GM12878 (cell line): ENCODE results near the gene PITPNC1. TPM values are rescaled to one million over a fixed set of nuclear protein-coding genes. Genes with fewer than 3 reads are reported as not detected.

Source experiments
- ATF2 ChIP-seq: IDR thresholded peaks from 2 replicates; pipeline ENCODE4 v1.6.1; 2012; ENCODE audit warnings: low read length, inconsistent platforms
- ATF7 ChIP-seq: fragments of 450-650 bp; IDR thresholded peaks from 2 replicates; pipeline ENCODE4 v1.6.1; 2016; ENCODE audit warnings: low read depth, mild to moderate bottlenecking
- BCL3 ChIP-seq: IDR thresholded peaks from 2 replicates; pipeline ENCODE4 v1.6.1; 2011; ENCODE audit warnings: borderline replicate concordance, low read depth, mild to moderate bottlenecking, moderate library complexity, low read length; ENCODE audit not compliant: insufficient read depth, poor library complexity, severe bottlenecking
- BCLAF1 ChIP-seq: fragments of 450-650 bp; IDR thresholded peaks from 2 replicates; pipeline ENCODE4 v1.6.1; 2017; ENCODE audit warnings: antibody characterized with exemption, mild to moderate bottlenecking, moderate library complexity
- CEBPB ChIP-seq, 2 experiments: fragments of 150-350 bp in 1 of 2; IDR thresholded peaks; 2 replicates each; pipeline ENCODE4 v1.6.1; 2012 to 2014; ENCODE audit warnings: low read depth in 2 of 2, low read length in 2 of 2, borderline replicate concordance in 1 of 2, inconsistent platforms in 1 of 2
- EZH2 ChIP-seq: IDR thresholded peaks from 2 replicates; pipeline ENCODE4 v1.6.1; 2012; ENCODE audit warnings: low read depth, mild to moderate bottlenecking, control low read depth, inconsistent platforms, low read length, borderline replicate concordance; ENCODE audit not compliant: control insufficient read depth
- GATAD2B ChIP-seq: fragments of 450-650 bp; conservative IDR thresholded peaks from 2 replicates; pipeline ENCODE4 v1.6.1; 2017; ENCODE audit warnings: low read depth, mild to moderate bottlenecking, moderate library complexity
- HDAC6 ChIP-seq: fragments of 200-600 bp; sonication (generic); IDR thresholded peaks from one replicate; pipeline ENCODE4 v1.8.0; 2017; ENCODE audit warnings: antibody characterized with exemption; ENCODE audit not compliant: unreplicated experiment
- JUND ChIP-seq: IDR thresholded peaks from 2 replicates; pipeline ENCODE4 v1.6.1; 2012; ENCODE audit warnings: low read depth, mild to moderate bottlenecking, low read length, improper control_type of control experiment, moderate library complexity
- KLF5 ChIP-seq: fragments of 450-650 bp; IDR thresholded peaks from 2 replicates; pipeline ENCODE4 v1.6.1; 2014; ENCODE audit warnings: mild to moderate bottlenecking; ENCODE audit not compliant: partially characterized antibody
- MEF2A ChIP-seq: IDR thresholded peaks from 2 replicates; pipeline ENCODE4 v1.6.1; 2011; ENCODE audit warnings: low read depth, mild to moderate bottlenecking, low read length, moderate library complexity; ENCODE audit not compliant: insufficient read depth
- NR2F1 ChIP-seq: fragments of 450-650 bp; conservative IDR thresholded peaks from 2 replicates; pipeline ENCODE4 v1.6.1; 2017; ENCODE audit warnings: mild to moderate bottlenecking
- SKIL ChIP-seq: fragments of 450-650 bp; IDR thresholded peaks from 2 replicates; pipeline ENCODE4 v1.6.1; 2017; ENCODE audit warnings: mild to moderate bottlenecking, low read depth, inconsistent platforms; ENCODE audit not compliant: poor library complexity, severe bottlenecking
- SMC3 ChIP-seq: IDR thresholded peaks from 2 replicates; pipeline ENCODE4 v1.6.1; 2011; ENCODE audit warnings: low read length, improper control_type of control experiment, borderline replicate concordance
- SREBF2 ChIP-seq: IDR thresholded peaks from 2 replicates; pipeline ENCODE4 v1.6.1; 2012; ENCODE audit warnings: mild to moderate bottlenecking, low read length
- TCF12 ChIP-seq: IDR thresholded peaks from 2 replicates; pipeline ENCODE4 v1.6.1; 2011; ENCODE audit warnings: low read depth, mild to moderate bottlenecking, low read length
- USF2 ChIP-seq: IDR thresholded peaks from 2 replicates; pipeline ENCODE4 v1.6.1; 2011; ENCODE audit warnings: low read depth, low read length, improper control_type of control experiment, borderline replicate concordance
- ZBTB33 ChIP-seq: fragments of 450-650 bp; IDR thresholded peaks from 2 replicates; pipeline ENCODE4 v1.6.1; 2017; ENCODE audit warnings: mild to moderate bottlenecking
- ZNF274 ChIP-seq: IDR thresholded peaks from one replicate; pipeline ENCODE4 v1.8.0; 2011; ENCODE audit not compliant: insufficient read length, insufficient read depth
- polyA plus RNA-seq, 11 experiments: library from polyadenylated mRNA; depleted of rRNA in 4 of 11; unstranded in 6 of 11; stranded (reverse) in 5 of 11; fragments of >200 nt; fragmentation: Nextera tagmentation in 4 of 11; fragmentation: Illumina TruSeq in 1 of 11; extraction: Ambion mirVana in 4 of 11; extraction: Trizol in 1 of 11; gene quantifications; 1 replicate in 1 of 11; 2 replicates in 10 of 11; pipeline versions ENCODE4 v1.2.1 to v1.2.3, GENCODE V29; 2011 to 2016; ENCODE audit warnings: inconsistent platforms in 2 of 11, missing spikeins in 2 of 11, low read depth in 1 of 11
- total RNA-seq, 4 experiments: library from RNA; depleted of rRNA in 3 of 4; stranded (reverse); fragments of >200 nt in 3 of 4; fragmentation: Illumina TruSeq in 1 of 4; extraction: Trizol in 1 of 4; gene quantifications; 2 replicates each; pipeline versions ENCODE4 v1.2.1 to v1.2.3, GENCODE V29; 2013 to 2021

PITPNC1 gene
- total and polyA plus RNA-seq, 10 of the 15 experiments (the other 5 are each of a cell fraction or from before 2014, with no cell fraction given): 12.2 to 62.4 (median 47.3) TPM

- TF ChIP-seq SREBF2: no peak
- TF ChIP-seq USF2: no peak
- TF ChIP-seq MEF2A: no peak
- no peak for TF ChIP-seq EZH2
- no peak for TF ChIP-seq KLF5
- no peak for TF ChIP-seq CEBPB (IDR thresholded peaks at IDR 0.05; ENCODE audit: borderline replicate concordance in 1 of 2, low read depth in 2 of 2, low read length in 2 of 2)
- peak; percentile 91 for TF ChIP-seq TCF12
- no peak; the same call in 1 of the 2 replicates for TF ChIP-seq ATF7
- no peak for TF ChIP-seq JUND
- TF ChIP-seq ZBTB33: 0 out of 2 replicates have a peak, but pooled peaks have one; percentile 17
- no peak for TF ChIP-seq BCL3
- TF ChIP-seq ATF2: no peak; the same call in 1 of the 2 replicates
- no peak; the same call in 1 of the 2 replicates for TF ChIP-seq NR2F1
- TF ChIP-seq ZNF274: no peak
- TF ChIP-seq SKIL: no peak
- TF ChIP-seq BCLAF1: no peak
- no peak for TF ChIP-seq HDAC6
- TF ChIP-seq GATAD2B: peak; percentile 72
- peak; percentile 58; the same call in 1 of the 2 replicates for TF ChIP-seq SMC3
Measured at GRCh38 chr17:67575325-67575724, 198.2 kb downstream of the PITPNC1 start (continued).
